GM19193 (cell line): ENCODE data around the gene ARHGAP10.

ENCODE experiments used
- POLR2A ChIP-seq: IDR thresholded peaks from 4 replicates; pipeline ENCODE4 v1.6.1; 2011; ENCODE audit not compliant: insufficient read depth, insufficient read length; ENCODE audit errors: extremely low read depth

The ARHGAP10 gene

DNA sequence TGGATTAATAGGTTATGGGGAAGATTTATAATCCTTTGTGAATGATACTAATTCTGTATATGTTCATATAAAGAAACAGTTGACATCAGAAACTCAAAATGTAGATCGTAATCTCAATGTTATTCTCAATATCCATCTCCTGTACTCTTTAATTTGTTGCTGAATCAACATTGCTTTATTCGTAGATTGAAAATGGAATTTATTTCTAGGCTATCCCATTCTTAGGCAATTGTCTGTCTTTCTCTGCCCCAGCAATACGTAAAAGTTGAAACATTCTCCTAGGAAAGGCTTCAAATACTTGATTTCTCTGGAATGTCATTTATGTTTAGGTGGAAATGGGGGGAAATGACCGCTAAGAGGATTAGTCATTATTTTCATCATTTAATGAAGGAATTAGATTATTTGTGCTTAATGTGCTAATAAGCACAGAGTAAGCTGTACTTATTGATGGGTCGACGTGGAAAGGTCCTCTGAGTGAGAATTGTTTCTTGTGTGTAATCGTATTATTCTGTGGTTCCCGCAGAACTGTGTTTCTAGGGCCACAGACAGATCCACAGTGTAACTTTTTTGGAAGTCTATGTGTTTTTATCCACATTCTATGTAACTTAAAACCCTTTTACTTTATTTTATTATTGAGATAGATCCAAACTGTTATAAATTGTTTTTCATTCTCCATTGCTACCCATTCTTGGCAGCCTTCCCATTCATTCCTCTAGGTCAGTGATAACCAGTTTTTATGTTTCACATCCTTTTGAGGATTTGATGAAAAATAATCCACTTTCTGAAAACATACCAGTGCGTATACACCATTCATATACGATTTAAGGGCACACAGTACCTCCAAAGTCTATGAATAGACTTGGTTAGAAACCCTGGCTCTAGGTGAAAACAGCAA lies 262.9 kb downstream of the ARHGAP10 start:
- no peak for TF ChIP-seq POLR2A

- TF ChIP-seq POLR2A, result no peak
Observed at GRCh38 chr4:147996859-147997258, 265.0 kb downstream of the ARHGAP10 start.

DNA sequence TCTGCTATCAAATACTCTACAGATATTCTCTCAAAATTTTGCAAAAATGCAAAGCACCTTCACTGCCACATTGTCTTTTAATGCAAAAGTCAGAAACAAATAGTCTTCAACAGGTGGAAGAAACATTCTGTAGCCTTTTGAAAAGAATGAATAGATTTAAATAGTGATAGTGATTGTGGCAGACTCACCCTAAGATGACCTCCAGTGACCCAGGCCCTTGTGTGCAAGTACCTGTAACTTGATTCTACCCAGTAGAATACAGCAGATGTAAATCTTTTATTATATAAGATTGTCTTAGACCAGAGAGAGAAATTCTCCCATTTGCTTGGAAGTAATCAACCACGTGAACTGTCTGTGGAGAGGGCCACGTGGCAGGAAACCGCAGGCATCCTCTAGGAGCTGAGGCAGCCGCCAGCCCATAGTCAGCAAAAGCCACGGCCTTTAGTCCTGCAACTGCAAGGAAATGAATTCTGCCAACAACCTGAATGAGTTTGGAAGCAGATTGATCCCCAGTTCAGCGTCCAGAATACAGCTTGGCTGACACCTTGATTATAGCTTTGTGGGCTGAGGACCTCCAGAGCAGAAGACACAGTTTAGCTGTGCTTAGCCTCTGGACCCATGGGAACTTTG lies 272.5 kb downstream of the ARHGAP10 start:
- no peak for TF ChIP-seq POLR2A

DNA sequence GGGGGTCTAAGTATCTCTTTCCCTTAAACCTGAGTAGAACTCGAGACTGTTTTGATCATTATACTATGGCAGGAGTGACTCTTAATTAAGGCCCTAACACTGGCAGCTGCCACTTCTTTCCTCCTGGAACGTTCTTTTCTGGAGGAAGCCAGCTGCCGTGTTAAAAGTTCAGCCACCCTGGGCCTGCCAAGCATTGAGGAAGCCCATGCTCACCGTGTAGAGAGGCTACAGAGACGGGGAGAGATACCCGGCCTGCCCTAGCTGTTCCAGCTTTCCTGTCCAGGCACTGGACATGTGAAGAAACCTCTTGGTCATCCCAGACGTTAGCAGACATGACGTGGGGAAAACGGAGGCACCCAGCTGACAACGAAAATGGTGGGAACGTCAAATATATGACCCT lies 274.1 kb downstream of the ARHGAP10 start:
- TF ChIP-seq POLR2A, result no peak

GRCh38 chr4:148007314-148007760 lies 275.4 kb downstream of the ARHGAP10 start:
- TF ChIP-seq POLR2A, result no peak

GRCh38 chr4:148007792-148008191 lies 275.9 kb downstream of the ARHGAP10 start:
- TF ChIP-seq POLR2A, result no peak

DNA sequence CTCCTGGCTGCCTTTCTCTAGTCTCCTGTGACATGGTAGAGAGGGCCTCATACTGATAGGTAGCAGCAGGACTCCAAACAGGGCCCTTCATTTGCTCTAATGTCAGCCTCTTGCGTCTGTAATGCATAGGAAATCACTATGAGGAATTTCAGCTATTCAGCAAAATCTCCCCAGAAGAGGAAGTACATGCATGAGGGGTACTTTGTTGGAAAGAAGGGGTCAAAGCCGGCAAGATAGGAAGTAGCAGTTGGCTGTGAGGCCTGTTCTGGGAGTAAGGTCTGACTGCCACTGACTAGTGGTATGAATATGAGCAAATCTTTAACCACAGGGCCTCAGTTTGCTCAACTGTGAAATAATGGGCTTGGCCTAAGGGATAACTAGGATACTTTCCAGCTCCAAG lies 283.2 kb downstream of the ARHGAP10 start:
- TF ChIP-seq POLR2A, result no peak

GRCh38 chr4:148015468-148015867 lies 283.6 kb downstream of the ARHGAP10 start:
- no peak for TF ChIP-seq POLR2A

DNA sequence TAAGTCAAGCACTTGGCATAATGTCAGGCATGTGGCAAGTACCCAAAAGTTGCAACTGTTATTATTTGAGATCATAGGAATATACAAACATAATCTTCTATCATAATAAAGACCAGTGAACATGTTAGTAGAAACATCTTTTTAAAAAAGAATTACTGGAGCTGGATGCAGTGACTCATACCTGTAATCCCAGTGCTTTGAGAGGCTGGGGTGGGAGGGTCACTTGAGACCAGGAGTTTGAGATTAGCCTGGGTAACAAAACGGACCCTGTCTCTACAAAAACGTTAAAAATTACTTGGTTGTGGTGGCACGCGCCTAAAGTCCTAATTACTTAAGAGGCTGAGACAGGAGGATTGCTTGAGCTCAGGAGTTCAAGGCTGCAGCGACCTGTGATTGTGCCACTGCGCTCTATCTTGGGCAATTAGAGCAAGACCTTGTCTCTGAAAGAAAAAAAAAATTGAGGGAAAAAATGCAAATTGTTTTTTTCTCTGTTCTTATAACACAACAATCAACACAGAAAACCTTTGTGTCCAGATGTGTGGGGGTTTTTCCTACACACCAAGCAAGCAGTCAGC lies 284.3 kb downstream of the ARHGAP10 start:
- no peak for TF ChIP-seq POLR2A

DNA sequence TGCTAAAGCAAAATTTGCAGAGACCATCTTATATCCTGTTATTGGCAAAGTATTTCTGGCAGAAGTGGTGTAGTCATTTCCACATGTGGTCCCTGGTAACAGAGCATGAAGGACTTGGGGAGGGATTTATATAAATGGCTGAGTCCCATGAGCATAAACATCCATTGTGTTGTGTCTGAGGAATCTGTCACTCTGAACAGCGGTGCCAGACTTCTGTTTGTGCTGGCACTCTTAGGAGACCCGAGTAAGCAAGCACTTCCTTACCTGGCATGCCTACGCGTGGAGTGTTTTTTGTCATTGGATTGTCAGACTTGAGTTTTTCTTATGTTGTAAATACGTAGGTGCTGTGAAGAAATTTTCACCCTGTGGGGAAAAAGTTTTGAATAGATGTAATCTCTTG lies 285.9 kb downstream of the ARHGAP10 start:
- no peak for TF ChIP-seq POLR2A

DNA sequence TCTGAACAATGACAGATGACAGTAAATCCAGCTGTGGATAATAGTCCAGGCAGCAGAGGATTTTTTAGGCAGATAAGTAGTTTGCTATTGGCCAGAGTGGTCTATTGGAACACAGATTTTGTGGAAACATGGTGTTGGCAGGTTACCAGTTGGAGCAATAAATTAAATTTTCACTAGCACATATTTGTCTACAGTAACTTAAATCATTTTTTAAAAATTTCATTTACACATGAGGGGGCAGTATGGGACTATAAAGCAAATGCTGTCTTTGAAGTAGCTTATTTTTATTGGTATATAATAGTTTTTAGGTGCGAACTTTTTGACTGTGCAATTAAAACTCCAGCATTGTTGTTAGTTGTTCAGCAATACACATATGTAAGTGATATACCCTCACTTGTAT lies 289.8 kb downstream of the ARHGAP10 start:
- TF ChIP-seq POLR2A, result no peak

DNA sequence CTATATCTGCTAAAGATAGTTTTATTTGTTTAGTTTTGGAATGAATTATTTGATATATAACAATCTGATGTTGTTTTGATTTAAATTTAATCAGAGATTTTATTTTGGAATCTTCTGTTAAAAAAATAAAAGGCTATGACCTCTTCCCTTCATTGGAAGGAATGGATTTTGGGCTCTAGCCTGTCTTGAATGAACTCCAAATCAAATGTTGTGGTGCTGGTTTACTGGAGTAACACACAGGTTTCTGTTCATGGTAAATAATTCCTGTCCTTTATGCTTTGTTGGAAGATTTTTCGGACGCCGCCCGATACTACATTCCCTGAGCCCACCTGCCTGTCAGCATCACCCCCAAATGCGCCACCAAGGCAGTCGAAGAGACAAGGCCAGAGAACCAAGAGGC lies 291.1 kb downstream of the ARHGAP10 start:
- no peak for TF ChIP-seq POLR2A

DNA sequence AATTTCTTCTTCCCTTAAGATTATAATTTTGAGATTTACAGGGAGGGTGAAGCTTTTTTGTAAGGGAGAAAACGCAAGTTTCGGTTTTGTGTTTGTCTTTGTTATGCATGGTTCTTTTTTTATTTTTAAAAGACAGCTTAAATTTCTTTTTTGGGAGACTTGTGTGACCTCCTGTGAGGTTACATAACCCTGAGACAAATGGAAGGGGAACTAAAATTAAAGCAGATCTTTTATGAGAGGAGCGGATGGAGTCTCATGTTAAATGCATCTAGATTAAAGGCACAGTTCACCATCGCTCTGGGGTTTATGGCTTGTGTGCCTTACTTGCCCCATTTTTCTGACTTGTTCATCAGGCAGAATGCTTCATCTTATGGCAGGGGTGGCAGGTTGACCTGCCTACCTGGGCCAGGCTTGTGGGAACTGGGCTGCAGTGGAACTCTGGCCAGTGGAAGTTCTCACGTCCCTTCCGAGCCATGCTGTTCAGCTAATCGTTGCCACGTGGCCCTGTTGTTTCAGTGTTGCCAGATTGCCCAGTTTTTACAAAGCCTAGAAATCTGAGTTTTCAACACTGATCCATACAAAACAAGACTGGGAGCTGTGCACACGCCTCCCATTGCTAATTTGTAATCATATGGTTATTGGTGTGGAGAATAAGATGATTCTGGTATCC lies 291.8 kb downstream of the ARHGAP10 start:
- TF ChIP-seq POLR2A, result no peak

DNA sequence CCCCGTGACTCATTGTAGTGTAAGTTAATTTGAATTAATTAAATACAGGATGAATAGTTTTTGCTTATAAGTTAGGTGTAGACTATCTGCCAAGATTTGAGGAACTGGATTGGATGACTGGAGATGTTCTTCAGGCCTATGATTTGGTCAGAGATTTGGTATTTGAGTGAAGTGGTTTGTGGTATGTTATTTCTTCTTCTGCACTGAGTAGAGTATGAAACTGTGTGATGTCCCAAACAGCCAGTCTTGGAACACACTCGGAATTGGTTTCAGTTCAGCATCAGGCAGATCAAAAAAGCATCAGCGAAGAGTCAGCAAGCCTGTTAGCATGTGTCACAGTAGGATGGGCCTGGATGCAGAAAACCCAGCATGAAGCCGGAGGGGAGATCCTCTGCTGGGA lies 294.1 kb downstream of the ARHGAP10 start:
- no peak for TF ChIP-seq POLR2A

DNA sequence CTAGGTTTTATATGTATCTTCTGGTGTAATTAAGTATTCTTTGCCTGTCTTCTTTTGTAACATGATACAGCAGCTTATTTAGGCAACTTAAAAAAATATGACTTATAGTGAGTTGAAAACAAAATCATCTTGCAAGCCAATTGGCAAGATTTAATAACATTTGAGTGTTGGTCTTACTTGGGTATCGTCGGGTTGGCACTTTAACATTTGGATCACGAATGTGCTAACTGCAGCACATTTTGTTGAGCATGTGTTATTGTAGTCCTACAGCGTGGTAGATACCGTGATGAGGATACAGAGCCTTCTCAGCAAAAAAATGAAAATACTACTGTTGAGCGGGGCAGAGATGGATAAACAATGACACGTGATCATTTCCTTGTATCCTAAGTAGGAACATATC lies 295.3 kb downstream of the ARHGAP10 start:
- TF ChIP-seq POLR2A, result no peak
